H1 (cell line): Measurements from ENCODE around the gene KLHL10. TPM values are rescaled to one million over a fixed set of nuclear protein-coding genes. Genes with fewer than 3 reads are reported as not detected.

Experiments
- CHD1 ChIP-seq: IDR thresholded peaks from 2 replicates; pipeline ENCODE4 v1.6.1; 2012; ENCODE audit warnings: low read depth, low read length, improper control_type of control experiment
- HDAC2 ChIP-seq, 2 experiments: fragments of 300-600 bp in 1 of 2; sonication (generic) in 1 of 2; IDR thresholded peaks; 2 replicates each; pipeline ENCODE4 v1.6.1; 2011 to 2012; ENCODE audit warnings: low read depth in 2 of 2, low read length in 2 of 2, mild to moderate bottlenecking in 2 of 2, moderate library complexity in 2 of 2, borderline replicate concordance in 1 of 2, inconsistent platforms in 1 of 2
- NRF1 ChIP-seq: IDR thresholded peaks from 2 replicates; pipeline ENCODE4 v1.6.1; 2011; ENCODE audit warnings: mild to moderate bottlenecking, low read depth, low read length, improper control_type of control experiment
- RBBP5 ChIP-seq: IDR thresholded peaks from 2 replicates; pipeline ENCODE4 v1.7.1; 2012; ENCODE audit warnings: low read depth, mild to moderate bottlenecking, inconsistent platforms, low read length, moderate library complexity, borderline replicate concordance
- RFX5 ChIP-seq: IDR thresholded peaks from 2 replicates; pipeline ENCODE4 v1.6.1; 2011; ENCODE audit warnings: low read depth, low read length, improper control_type of control experiment, borderline replicate concordance
- SUZ12 ChIP-seq: fragments of 200-600 bp; sonication (generic); IDR thresholded peaks from 2 replicates; pipeline ENCODE4 v1.6.1; 2012; ENCODE audit warnings: mild to moderate bottlenecking, inconsistent platforms, low read length, moderate library complexity, mixed read lengths
- TEAD4 ChIP-seq: IDR thresholded peaks from 2 replicates; pipeline ENCODE4 v1.6.1; 2012; ENCODE audit warnings: low read depth, low read length, inconsistent platforms, mixed read lengths
- ZNF274 ChIP-seq: IDR thresholded peaks from 2 replicates; pipeline ENCODE4 v1.7.0; 2012; ENCODE audit warnings: low read length, borderline replicate concordance; ENCODE audit errors: extremely low read depth
- polyA plus RNA-seq, 7 experiments: library from polyadenylated mRNA; depleted of rRNA in 3 of 7; stranded (reverse) in 5 of 7; unstranded in 2 of 7; fragments of >200 nt in 5 of 7; fragments of 200-250 nt in 2 of 7; gene quantifications; 1 replicate in 5 of 7; 2 replicates in 1 of 7; 4 replicates in 1 of 7; pipeline versions ENCODE4 v1.2.1 to v1.2.3, GENCODE V29; 2011 to 2013; ENCODE audit warnings: missing spikeins in 2 of 7, mixed read lengths in 2 of 7
- total RNA-seq: library from RNA; stranded (reverse); fragmentation: NEBNext Ultra II Directional; extraction: Animal tissue kit (Norgen Biotek cat#: 25700); gene quantifications from 2 replicates; pipeline ENCODE4 v1.2.1, GENCODE V29; 2021
- TF ChIP-seq, protein P1 (sequence below): fragments of 300-600 bp; sonication (generic); IDR thresholded peaks from 2 replicates; pipeline ENCODE4 v1.7.1; 2012; ENCODE audit warnings: low read length, moderate library complexity, mild to moderate bottlenecking, inconsistent platforms; ENCODE audit not compliant: insufficient replicate concordance

Gene KLHL10
- total and polyA plus RNA-seq, 2 of the 8 experiments (the other 6 are each of a cell fraction or from before 2014, with no cell fraction given) = 0.19 to 0.26 TPM

GRCh38 chr17:41801374-41802271 is 36.0 kb upstream of the KLHL10 start (continued):
- TF ChIP-seq, protein P1, sequence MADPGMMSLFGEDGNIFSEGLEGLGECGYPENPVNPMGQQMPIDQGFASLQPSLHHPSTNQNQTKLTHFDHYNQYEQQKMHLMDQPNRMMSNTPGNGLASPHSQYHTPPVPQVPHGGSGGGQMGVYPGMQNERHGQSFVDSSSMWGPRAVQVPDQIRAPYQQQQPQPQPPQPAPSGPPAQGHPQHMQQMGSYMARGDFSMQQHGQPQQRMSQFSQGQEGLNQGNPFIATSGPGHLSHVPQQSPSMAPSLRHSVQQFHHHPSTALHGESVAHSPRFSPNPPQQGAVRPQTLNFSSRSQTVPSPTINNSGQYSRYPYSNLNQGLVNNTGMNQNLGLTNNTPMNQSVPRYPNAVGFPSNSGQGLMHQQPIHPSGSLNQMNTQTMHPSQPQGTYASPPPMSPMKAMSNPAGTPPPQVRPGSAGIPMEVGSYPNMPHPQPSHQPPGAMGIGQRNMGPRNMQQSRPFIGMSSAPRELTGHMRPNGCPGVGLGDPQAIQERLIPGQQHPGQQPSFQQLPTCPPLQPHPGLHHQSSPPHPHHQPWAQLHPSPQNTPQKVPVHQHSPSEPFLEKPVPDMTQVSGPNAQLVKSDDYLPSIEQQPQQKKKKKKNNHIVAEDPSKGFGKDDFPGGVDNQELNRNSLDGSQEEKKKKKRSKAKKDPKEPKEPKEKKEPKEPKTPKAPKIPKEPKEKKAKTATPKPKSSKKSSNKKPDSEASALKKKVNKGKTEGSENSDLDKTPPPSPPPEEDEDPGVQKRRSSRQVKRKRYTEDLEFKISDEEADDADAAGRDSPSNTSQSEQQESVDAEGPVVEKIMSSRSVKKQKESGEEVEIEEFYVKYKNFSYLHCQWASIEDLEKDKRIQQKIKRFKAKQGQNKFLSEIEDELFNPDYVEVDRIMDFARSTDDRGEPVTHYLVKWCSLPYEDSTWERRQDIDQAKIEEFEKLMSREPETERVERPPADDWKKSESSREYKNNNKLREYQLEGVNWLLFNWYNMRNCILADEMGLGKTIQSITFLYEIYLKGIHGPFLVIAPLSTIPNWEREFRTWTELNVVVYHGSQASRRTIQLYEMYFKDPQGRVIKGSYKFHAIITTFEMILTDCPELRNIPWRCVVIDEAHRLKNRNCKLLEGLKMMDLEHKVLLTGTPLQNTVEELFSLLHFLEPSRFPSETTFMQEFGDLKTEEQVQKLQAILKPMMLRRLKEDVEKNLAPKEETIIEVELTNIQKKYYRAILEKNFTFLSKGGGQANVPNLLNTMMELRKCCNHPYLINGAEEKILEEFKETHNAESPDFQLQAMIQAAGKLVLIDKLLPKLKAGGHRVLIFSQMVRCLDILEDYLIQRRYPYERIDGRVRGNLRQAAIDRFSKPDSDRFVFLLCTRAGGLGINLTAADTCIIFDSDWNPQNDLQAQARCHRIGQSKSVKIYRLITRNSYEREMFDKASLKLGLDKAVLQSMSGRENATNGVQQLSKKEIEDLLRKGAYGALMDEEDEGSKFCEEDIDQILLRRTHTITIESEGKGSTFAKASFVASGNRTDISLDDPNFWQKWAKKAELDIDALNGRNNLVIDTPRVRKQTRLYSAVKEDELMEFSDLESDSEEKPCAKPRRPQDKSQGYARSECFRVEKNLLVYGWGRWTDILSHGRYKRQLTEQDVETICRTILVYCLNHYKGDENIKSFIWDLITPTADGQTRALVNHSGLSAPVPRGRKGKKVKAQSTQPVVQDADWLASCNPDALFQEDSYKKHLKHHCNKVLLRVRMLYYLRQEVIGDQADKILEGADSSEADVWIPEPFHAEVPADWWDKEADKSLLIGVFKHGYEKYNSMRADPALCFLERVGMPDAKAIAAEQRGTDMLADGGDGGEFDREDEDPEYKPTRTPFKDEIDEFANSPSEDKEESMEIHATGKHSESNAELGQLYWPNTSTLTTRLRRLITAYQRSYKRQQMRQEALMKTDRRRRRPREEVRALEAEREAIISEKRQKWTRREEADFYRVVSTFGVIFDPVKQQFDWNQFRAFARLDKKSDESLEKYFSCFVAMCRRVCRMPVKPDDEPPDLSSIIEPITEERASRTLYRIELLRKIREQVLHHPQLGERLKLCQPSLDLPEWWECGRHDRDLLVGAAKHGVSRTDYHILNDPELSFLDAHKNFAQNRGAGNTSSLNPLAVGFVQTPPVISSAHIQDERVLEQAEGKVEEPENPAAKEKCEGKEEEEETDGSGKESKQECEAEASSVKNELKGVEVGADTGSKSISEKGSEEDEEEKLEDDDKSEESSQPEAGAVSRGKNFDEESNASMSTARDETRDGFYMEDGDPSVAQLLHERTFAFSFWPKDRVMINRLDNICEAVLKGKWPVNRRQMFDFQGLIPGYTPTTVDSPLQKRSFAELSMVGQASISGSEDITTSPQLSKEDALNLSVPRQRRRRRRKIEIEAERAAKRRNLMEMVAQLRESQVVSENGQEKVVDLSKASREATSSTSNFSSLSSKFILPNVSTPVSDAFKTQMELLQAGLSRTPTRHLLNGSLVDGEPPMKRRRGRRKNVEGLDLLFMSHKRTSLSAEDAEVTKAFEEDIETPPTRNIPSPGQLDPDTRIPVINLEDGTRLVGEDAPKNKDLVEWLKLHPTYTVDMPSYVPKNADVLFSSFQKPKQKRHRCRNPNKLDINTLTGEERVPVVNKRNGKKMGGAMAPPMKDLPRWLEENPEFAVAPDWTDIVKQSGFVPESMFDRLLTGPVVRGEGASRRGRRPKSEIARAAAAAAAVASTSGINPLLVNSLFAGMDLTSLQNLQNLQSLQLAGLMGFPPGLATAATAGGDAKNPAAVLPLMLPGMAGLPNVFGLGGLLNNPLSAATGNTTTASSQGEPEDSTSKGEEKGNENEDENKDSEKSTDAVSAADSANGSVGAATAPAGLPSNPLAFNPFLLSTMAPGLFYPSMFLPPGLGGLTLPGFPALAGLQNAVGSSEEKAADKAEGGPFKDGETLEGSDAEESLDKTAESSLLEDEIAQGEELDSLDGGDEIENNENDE = no peak
- no peak for TF ChIP-seq HDAC2 (IDR thresholded peaks at IDR 0.05; ENCODE audit: borderline replicate concordance in 1 of 2, low read depth in 2 of 2, low read length in 2 of 2)
- TF ChIP-seq NRF1 = no peak
- TF ChIP-seq RFX5 = no peak
- peak; percentile 3; the same call in 1 of the 2 replicates for TF ChIP-seq TEAD4
- no peak for TF ChIP-seq ZNF274
- no peak for TF ChIP-seq SUZ12
- TF ChIP-seq RBBP5 = no peak
- TF ChIP-seq CHD1 = no peak
